ENCODE measurements around the gene XAB2.
"Not testable (repeated sequence)": the region's sequence is repeated elsewhere in the genome, so short reads cannot be mapped to it uniquely, and the experiment has no call there.

XAB2 gene

GRCh38 chr19:7611541-7612279 lies 17.6 kb downstream of the XAB2 start:
- DNase-seq = no peak

GRCh38 chr19:7610491-7611240 lies 18.7 kb downstream of the XAB2 start:
- DNase-seq = no peak

GRCh38 chr19:7607874-7608560 lies 21.3 kb downstream of the XAB2 start:
- no peak for DNase-seq

GRCh38 chr19:7607212-7607873 lies 22.0 kb downstream of the XAB2 start:
- DNase-seq = no peak

GRCh38 chr19:7606289-7606688 lies 23.1 kb downstream of the XAB2 start:
- DNase-seq = no peak

GRCh38 chr19:7605490-7606222 lies 23.7 kb downstream of the XAB2 start:
- no peak for DNase-seq

GRCh38 chr19:7603919-7604318 lies 25.4 kb downstream of the XAB2 start:
- DNase-seq = no peak

GRCh38 chr19:7602935-7603497 lies 26.3 kb downstream of the XAB2 start:
- no peak for DNase-seq

- no peak for DNase-seq
Observed at GRCh38 chr19:7602240-7602934, 27.0 kb downstream of the XAB2 start.

- DNase-seq = no peak
Observed at GRCh38 chr19:7600721-7601120, 28.6 kb downstream of the XAB2 start.

GRCh38 chr19:7598180-7598579 lies 31.2 kb downstream of the XAB2 start:
- no peak for DNase-seq

GRCh38 chr19:7597689-7598088 lies 31.7 kb downstream of the XAB2 start:
- DNase-seq = no peak

- no peak for DNase-seq
Observed at GRCh38 chr19:7596211-7596937, 33.0 kb downstream of the XAB2 start.

- DNase-seq = peak; percentile 71
Observed at GRCh38 chr19:7595466-7596133, 33.7 kb downstream of the XAB2 start, which contains the start of gene CAMSAP3. CAMSAP3 (plus strand) TSS chr19:7595863; CDS start chr19:7596003, 140 bp downstream.

- no peak for DNase-seq
Observed at GRCh38 chr19:7590256-7590655, 39.1 kb downstream of the XAB2 start.

- DNase-seq = no peak
Observed at GRCh38 chr19:7589822-7590221, 39.5 kb downstream of the XAB2 start.

GRCh38 chr19:7582446-7582845 lies 46.9 kb downstream of the XAB2 start:
- DNase-seq = no peak

- no peak for DNase-seq
Observed at GRCh38 chr19:7579182-7579581, 50.2 kb downstream of the XAB2 start.

- DNase-seq = no peak
Observed at GRCh38 chr19:7578127-7578526, 51.2 kb downstream of the XAB2 start.

GRCh38 chr19:7577422-7577821 lies 51.9 kb downstream of the XAB2 start:
- not testable (repeated sequence) for DNase-seq
